Activated T-cell treated with anti-CD3 and anti-CD28 coated beads, Interleukin-2, amount 50 U/mL, for 24 hours (primary cell): ENCODE data around the gene GLRX.
"Not testable (repeated sequence)": the region's sequence is repeated elsewhere in the genome, so short reads cannot be mapped to it uniquely, and the experiment has no call there.

Experiments
- DNase-seq: peaks from one replicate; pipeline ENCODE4 v3.0.0-alpha.2; 2020
- H3K27ac Mint-ChIP-seq: 2 replicates; pipeline ENCODE4 v1.8.0; 2020; ENCODE audit warnings: mild to moderate bottlenecking, mixed read lengths
- H3K27me3 Mint-ChIP-seq: 2 replicates; pipeline ENCODE4 v1.8.0; 2020; ENCODE audit warnings: mixed read lengths
- H3K36me3 Mint-ChIP-seq: 2 replicates; pipeline ENCODE4 v1.8.0; 2020; ENCODE audit warnings: low read depth, mixed read lengths
- H3K4me1 Mint-ChIP-seq: 2 replicates; pipeline ENCODE4 v1.8.0; 2020; ENCODE audit warnings: low read depth, mixed read lengths
- H3K4me3 Mint-ChIP-seq: 2 replicates; pipeline ENCODE4 v1.8.0; 2020; ENCODE audit warnings: mild to moderate bottlenecking, moderate library complexity, mixed read lengths
- H3K9me3 Mint-ChIP-seq: 2 replicates; pipeline ENCODE4 v1.8.0; 2020; ENCODE audit warnings: mixed read lengths

GLRX gene, protein sequence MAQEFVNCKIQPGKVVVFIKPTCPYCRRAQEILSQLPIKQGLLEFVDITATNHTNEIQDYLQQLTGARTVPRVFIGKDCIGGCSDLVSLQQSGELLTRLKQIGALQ

GRCh38 chr5:95822542-95823181, at the start of gene GLRX:
Gene GLRX (minus strand): TSS chr5:95822726. CDS start chr5:95822662, 64 bp downstream.
- DNase-seq = peak; percentile 67
- Mint-ChIP-seq H3K4me1 (peaks cover 71% of the 10 kb centered on the region), H3K27me3 (no peaks in the 10 kb centered on the region), H3K4me3 (peak within 1 kb of the TSS; percentile 91), H3K27ac (peak within 1 kb of the TSS; percentile 95), H3K36me3 (peaks cover 11% of the 10 kb centered on the region), H3K9me3 (no peaks in the 10 kb centered on the region)

- Mint-ChIP-seq H3K9me3 (peaks cover 4% of the 10 kb centered on the region), H3K27me3 (no peaks in the 10 kb centered on the region), H3K36me3 (no peaks in the 10 kb centered on the region), H3K27ac (peak overlapping the region; percentile 99), H3K4me3 (peak overlapping the region; percentile 69), H3K4me1 (peaks cover 60% of the 10 kb centered on the region)
- DNase-seq = no peak
Observed at GRCh38 chr5:95871146-95871806, 48.8 kb upstream of the GLRX start.

- Mint-ChIP-seq H3K4me1 (peaks cover 69% of the 10 kb centered on the region), H3K9me3 (peaks cover 4% of the 10 kb centered on the region), H3K27ac (peak overlapping the region; percentile 99), H3K27me3 (no peaks in the 10 kb centered on the region), H3K36me3 (no peaks in the 10 kb centered on the region), H3K4me3 (peak overlapping the region; percentile 69)
- DNase-seq = peak; percentile 76
Observed at GRCh38 chr5:95870105-95870672, 47.7 kb upstream of the GLRX start.

DNA sequence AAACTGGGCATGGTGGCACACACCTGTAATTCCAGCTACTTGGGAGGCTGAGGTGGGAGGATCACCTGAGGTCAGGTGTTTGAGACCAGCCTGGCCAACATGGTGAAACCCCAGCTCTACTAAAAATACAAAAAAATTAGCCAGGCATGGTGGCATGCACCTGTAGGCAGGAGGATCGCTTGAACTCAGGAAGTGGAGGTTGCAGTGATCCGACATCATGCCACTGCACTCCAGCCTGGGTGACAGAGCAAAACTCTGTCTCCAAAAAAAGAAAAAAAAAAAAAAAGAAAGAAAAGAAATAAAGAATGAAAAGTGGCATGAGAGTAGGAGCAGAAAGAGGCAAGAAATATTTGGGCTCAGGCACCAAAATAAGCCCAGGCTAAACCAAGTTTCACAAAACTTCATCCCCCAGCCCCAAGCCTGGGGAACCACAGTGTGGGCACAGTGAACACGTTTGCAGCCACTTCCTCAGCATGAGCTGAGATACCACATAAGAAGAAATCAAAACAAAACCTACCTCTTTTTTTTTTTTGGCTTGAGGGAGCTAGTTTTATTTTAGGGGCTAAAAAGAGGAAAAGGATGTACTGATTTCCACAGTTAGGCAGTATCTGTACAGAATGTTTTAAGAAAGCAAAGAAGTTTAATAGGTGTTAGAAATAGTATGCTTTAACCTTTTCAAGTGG, 46.8 kb upstream of the GLRX start:
- DNase-seq = peak; percentile 59
- H3K4me1 Mint-ChIP-seq = peaks cover 77% of the 10 kb centered on the region
- H3K9me3 Mint-ChIP-seq, H3K36me3 Mint-ChIP-seq, H3K27me3 Mint-ChIP-seq: not testable (repeated sequence)
- peak overlapping the region; percentile 53 for H3K4me3 Mint-ChIP-seq
- H3K27ac Mint-ChIP-seq = peak overlapping the region; percentile 94

DNA sequence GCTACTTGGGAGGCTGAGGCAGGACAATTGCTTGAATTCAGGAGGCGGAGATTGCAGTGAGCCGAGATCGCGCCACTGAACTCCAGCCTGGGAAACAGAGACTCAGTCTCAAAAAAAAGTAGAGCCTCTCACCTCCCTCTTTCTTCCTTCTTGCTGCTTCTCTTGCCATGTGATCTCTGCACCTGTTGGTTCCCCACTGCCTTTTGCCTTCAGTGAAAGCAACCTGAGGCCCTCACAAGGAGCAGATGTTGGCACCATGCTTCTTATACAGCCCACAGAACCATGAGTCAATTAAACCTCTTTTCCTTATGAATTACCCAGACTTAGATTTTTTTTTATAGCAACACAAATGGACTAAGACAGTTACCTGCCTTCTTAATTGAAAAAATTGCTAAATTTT, 45.6 kb upstream of the GLRX start:
- no peaks in the 10 kb centered on the region for H3K36me3 Mint-ChIP-seq
- H3K9me3 Mint-ChIP-seq = peaks cover 4% of the 10 kb centered on the region
- no peak for DNase-seq
- no peaks in the 10 kb centered on the region for H3K27me3 Mint-ChIP-seq
- H3K27ac Mint-ChIP-seq = peak overlapping the region; percentile 94
- peaks cover 86% of the 10 kb centered on the region for H3K4me1 Mint-ChIP-seq
- no peak overlapping the region for H3K4me3 Mint-ChIP-seq

GRCh38 chr5:95866435-95867040, 44.0 kb upstream of the GLRX start:
- Mint-ChIP-seq H3K4me3 (no peak overlapping the region), H3K27ac (peak overlapping the region; percentile 94), H3K36me3 (no peaks in the 10 kb centered on the region), H3K27me3 (no peaks in the 10 kb centered on the region), H3K9me3 (peaks cover 4% of the 10 kb centered on the region), H3K4me1 (peaks cover 91% of the 10 kb centered on the region)
- DNase-seq = no peak

GRCh38 chr5:95864944-95865504, 42.5 kb upstream of the GLRX start:
- no peak for DNase-seq
- H3K4me3 Mint-ChIP-seq = no peak overlapping the region
- H3K9me3 Mint-ChIP-seq = peaks cover 4% of the 10 kb centered on the region
- peak overlapping the region; percentile 2 for H3K27ac Mint-ChIP-seq
- peaks cover 90% of the 10 kb centered on the region for H3K4me1 Mint-ChIP-seq
- no peaks in the 10 kb centered on the region for H3K27me3 Mint-ChIP-seq
- no peaks in the 10 kb centered on the region for H3K36me3 Mint-ChIP-seq

DNA sequence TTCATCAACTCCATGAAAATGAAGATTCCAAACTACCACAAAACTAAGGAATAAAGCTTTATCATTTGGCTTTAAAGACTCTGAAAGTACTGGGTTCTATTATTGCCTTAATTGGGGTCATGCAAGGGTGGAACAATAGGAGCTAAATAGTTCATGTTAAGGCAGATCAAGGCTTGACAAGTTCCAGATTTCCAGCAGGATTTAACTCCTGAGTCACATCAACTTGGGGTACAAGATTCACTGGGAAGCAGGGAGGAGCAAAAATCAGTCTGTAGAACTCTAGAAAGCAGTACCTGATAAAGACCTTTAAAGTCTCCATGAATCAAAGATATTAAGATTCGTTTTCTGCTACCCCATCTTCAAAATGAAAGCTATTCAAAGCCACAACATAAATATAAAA, 41.9 kb upstream of the GLRX start:
- no peaks in the 10 kb centered on the region for H3K27me3 Mint-ChIP-seq
- no peaks in the 10 kb centered on the region for H3K36me3 Mint-ChIP-seq
- no peak overlapping the region for H3K27ac Mint-ChIP-seq
- peaks cover 92% of the 10 kb centered on the region for H3K4me1 Mint-ChIP-seq
- peaks cover 4% of the 10 kb centered on the region for H3K9me3 Mint-ChIP-seq
- H3K4me3 Mint-ChIP-seq = no peak overlapping the region
- no peak for DNase-seq

GRCh38 chr5:95863383-95863757, 40.8 kb upstream of the GLRX start:
- Mint-ChIP-seq H3K27me3 (no peaks in the 10 kb centered on the region), H3K4me1 (peaks cover 92% of the 10 kb centered on the region)
- no peak for DNase-seq

GRCh38 chr5:95862671-95863382, 40.3 kb upstream of the GLRX start:
- peaks cover 92% of the 10 kb centered on the region for H3K4me1 Mint-ChIP-seq
- peaks cover 2% of the 10 kb centered on the region for H3K9me3 Mint-ChIP-seq
- no peak overlapping the region for H3K4me3 Mint-ChIP-seq
- no peaks in the 10 kb centered on the region for H3K36me3 Mint-ChIP-seq
- peak; percentile 12 for DNase-seq
- no peaks in the 10 kb centered on the region for H3K27me3 Mint-ChIP-seq
- peak overlapping the region; percentile 90 for H3K27ac Mint-ChIP-seq

More at GRCh38 chr5:95863383-95863757, 40.8 kb upstream of the GLRX start:
- Mint-ChIP-seq H3K36me3 (no peaks in the 10 kb centered on the region), H3K4me3 (no peak overlapping the region), H3K9me3 (peaks cover 4% of the 10 kb centered on the region), H3K27ac (peak overlapping the region; percentile 90)

- H3K36me3 Mint-ChIP-seq = no peaks in the 10 kb centered on the region
- no peaks in the 10 kb centered on the region for H3K27me3 Mint-ChIP-seq
- peaks cover 2% of the 10 kb centered on the region for H3K9me3 Mint-ChIP-seq
- peaks cover 88% of the 10 kb centered on the region for H3K4me1 Mint-ChIP-seq
- peak overlapping the region; percentile 55 for H3K4me3 Mint-ChIP-seq
- peak; percentile 38 for DNase-seq
- H3K27ac Mint-ChIP-seq = peak overlapping the region; percentile 90
Observed at GRCh38 chr5:95861864-95862561, 39.5 kb upstream of the GLRX start.

DNA sequence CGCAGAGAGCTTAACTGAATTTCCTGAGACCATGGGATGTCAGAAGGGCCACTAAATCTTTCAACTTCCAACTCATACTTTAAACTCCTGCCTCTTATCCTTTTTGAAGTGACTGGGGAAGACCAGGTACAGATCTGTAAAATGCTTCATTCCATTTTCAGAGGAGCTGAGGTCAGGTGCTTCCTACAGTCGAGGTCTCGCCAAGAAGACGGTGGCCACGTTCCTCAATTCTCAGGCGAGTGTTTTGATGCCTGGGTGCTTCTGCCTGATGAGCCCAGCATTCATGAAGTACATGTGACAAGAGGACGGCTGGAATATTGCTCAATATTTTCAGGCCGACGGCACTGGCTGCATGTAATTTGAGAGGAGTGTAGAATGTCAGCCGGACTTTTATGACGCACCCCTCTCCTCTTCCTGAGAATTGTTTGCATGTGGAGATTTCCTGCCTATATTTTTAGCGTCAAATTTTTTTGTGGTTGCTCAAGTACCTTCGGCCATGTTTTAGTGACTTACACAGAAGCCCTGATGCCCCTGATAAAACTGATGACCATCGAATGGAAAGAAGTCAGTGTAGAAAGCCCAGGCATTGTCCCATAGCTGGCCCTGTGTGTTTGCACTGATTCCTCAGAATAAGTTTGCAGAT, 38.8 kb upstream of the GLRX start:
- H3K27me3 Mint-ChIP-seq = no peaks in the 10 kb centered on the region
- peak; percentile 37 for DNase-seq
- H3K9me3 Mint-ChIP-seq = no peaks in the 10 kb centered on the region
- H3K27ac Mint-ChIP-seq = peak overlapping the region; percentile 90
- peaks cover 81% of the 10 kb centered on the region for H3K4me1 Mint-ChIP-seq
- no peaks in the 10 kb centered on the region for H3K36me3 Mint-ChIP-seq
- H3K4me3 Mint-ChIP-seq = peak overlapping the region; percentile 55

DNA sequence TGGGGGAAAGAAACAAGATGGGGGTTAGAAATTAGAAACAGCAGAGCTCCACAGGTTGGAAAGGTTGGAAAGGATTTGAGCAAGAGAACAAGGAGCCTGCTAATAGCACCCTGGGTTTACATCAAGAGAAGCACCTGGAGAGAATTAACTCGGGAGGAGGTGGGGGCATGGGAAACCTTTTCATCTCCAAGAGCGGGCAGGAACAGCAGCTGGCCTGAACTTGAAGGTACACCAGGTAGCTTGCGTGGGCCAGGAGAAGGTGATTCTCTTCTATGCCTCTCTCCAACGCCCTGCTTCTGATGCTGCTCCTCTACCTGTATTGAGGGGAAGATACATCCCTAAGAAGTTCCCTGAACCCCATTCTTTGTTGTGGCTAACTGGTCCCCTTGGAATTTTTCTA, 37.1 kb upstream of the GLRX start:
- DNase-seq = peak; percentile 27
- Mint-ChIP-seq H3K27ac (peak overlapping the region; percentile 91), H3K27me3 (no peaks in the 10 kb centered on the region), H3K4me3 (peak overlapping the region; percentile 6), H3K9me3 (no peaks in the 10 kb centered on the region), H3K4me1 (peaks cover 67% of the 10 kb centered on the region), H3K36me3 (no peaks in the 10 kb centered on the region)
